Measurements from ENCODE around the gene SYTL5. TPM values are rescaled to one million over a fixed set of nuclear protein-coding genes. Genes with fewer than 3 reads are reported as not detected.

Gene SYTL5
- total and polyA plus RNA-seq, 3 donors from 2014 or later, result 1.0 to 1.7 (median 1.1) TPM

DNA sequence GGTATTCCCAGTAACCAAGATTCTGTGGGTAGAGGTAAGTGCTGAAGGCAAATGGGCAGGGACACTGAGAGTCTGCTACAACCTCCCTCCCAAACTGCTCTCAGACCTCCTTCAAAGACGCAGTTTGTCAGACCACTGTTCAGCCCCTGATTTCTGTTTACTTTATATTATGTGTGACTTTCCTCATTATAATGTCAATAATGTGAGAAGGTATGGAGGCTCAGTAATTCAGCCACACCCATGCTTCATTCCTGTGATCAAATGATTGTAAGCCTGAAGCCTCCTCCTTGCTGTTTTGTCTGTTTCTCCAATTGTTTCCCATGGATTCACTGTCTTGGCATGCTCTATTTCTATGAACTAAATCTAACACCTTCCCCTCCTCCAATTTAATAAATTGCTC is 75.6 kb downstream of the SYTL5 start:
- Histone ChIP-seq H3K36me3 (ENCODE audit: low read depth, missing control alignments) (no peaks in the 10 kb centered on the region), H3K4me1 (no peaks in the 10 kb centered on the region), H3K9me3 (no peaks in the 10 kb centered on the region), H3K27me3 (no peaks in the 10 kb centered on the region), H3K4me3 (no peak overlapping the region), H3K27ac (no peak overlapping the region)
- 14% methylated on average over 1 of the region's 1 CpG; no CpG with 5 or more reads in 1 of the 2 donors for WGBS, 2 donors
- no peak for TF ChIP-seq POLR2A (IDR thresholded peaks at IDR 0.05)
- TF ChIP-seq, protein P1, sequence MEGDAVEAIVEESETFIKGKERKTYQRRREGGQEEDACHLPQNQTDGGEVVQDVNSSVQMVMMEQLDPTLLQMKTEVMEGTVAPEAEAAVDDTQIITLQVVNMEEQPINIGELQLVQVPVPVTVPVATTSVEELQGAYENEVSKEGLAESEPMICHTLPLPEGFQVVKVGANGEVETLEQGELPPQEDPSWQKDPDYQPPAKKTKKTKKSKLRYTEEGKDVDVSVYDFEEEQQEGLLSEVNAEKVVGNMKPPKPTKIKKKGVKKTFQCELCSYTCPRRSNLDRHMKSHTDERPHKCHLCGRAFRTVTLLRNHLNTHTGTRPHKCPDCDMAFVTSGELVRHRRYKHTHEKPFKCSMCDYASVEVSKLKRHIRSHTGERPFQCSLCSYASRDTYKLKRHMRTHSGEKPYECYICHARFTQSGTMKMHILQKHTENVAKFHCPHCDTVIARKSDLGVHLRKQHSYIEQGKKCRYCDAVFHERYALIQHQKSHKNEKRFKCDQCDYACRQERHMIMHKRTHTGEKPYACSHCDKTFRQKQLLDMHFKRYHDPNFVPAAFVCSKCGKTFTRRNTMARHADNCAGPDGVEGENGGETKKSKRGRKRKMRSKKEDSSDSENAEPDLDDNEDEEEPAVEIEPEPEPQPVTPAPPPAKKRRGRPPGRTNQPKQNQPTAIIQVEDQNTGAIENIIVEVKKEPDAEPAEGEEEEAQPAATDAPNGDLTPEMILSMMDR (IDR thresholded peaks at IDR 0.05), result no peak
- intact Hi-C loops (cut with DNase I; ENCODE audit: low total_unique reads), result no loop called here
- DNase-seq, result no peak

DNA sequence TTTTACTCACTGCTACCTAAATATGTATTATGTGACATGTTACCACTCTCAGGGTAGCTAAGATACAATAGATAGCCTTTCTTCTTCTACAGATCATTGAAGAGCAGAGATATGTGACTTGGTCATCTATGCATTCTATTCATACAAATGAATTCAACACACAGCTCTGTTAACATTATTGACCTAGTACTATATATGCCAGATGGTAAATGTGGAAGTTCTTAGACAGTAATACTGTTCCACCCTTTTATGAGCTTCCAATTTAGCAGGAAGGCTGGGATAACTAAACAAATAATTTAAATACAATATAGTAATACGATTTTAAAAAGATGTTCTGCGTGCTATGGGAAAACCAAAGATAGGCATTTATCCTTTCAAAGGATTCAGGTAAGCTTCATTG is 76.0 kb downstream of the SYTL5 start:
- 95% methylated on average over 2 of the region's 2 CpGs for WGBS, 2 donors
- H3K27me3 ChIP-seq, result no peaks in the 10 kb centered on the region

DNA sequence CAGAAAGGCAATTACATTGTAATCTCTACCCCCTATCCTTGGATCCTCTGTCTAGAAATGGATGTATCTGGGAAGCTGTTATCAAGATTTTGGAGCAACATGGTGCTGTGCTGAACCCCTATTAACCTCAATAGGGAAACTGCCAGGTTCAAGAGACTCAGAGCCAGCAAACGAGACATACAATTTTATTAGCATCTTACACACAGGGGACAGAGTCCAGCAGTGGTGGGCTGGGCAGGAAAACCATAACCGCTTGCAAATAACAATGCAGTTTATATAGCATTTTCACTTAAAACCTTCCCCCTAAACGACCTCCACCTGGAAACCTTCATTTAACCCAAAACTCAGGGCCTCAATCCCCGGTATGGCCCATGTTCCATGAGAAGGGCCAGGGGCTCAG is 79.5 kb downstream of the SYTL5 start:
- H3K27ac ChIP-seq, result no peak overlapping the region
- 86 to 97% methylated on average over 3 to 4 of the region's 4 CpGs for WGBS, 2 donors
- H3K36me3 ChIP-seq (ENCODE audit: low read depth, missing control alignments), result no peaks in the 10 kb centered on the region
- H3K4me1 ChIP-seq, result no peaks in the 10 kb centered on the region
- DNase-seq, result no peak
- no peaks in the 10 kb centered on the region for H3K27me3 ChIP-seq
- H3K4me3 ChIP-seq, result no peak overlapping the region
- TF ChIP-seq, protein P1 (IDR thresholded peaks at IDR 0.05), result no peak
- no peak for TF ChIP-seq POLR2A (IDR thresholded peaks at IDR 0.05)
- H3K9me3 ChIP-seq, result no peaks in the 10 kb centered on the region
- intact Hi-C loops (cut with DNase I; ENCODE audit: low total_unique reads), result no loop called here

More for the DNA sequence above, 76.0 kb downstream of the SYTL5 start:
- H3K4me3 ChIP-seq, result no peak overlapping the region
- no peaks in the 10 kb centered on the region for H3K4me1 ChIP-seq
- intact Hi-C loops (cut with DNase I; ENCODE audit: low total_unique reads), result no loop called here
- no peaks in the 10 kb centered on the region for H3K9me3 ChIP-seq
- TF ChIP-seq, protein P1 (IDR thresholded peaks at IDR 0.05), result no peak
- TF ChIP-seq POLR2A (IDR thresholded peaks at IDR 0.05), result no peak
- H3K27ac ChIP-seq, result no peak overlapping the region
- no peaks in the 10 kb centered on the region for H3K36me3 ChIP-seq (ENCODE audit: low read depth, missing control alignments)
- no peak for DNase-seq

DNA sequence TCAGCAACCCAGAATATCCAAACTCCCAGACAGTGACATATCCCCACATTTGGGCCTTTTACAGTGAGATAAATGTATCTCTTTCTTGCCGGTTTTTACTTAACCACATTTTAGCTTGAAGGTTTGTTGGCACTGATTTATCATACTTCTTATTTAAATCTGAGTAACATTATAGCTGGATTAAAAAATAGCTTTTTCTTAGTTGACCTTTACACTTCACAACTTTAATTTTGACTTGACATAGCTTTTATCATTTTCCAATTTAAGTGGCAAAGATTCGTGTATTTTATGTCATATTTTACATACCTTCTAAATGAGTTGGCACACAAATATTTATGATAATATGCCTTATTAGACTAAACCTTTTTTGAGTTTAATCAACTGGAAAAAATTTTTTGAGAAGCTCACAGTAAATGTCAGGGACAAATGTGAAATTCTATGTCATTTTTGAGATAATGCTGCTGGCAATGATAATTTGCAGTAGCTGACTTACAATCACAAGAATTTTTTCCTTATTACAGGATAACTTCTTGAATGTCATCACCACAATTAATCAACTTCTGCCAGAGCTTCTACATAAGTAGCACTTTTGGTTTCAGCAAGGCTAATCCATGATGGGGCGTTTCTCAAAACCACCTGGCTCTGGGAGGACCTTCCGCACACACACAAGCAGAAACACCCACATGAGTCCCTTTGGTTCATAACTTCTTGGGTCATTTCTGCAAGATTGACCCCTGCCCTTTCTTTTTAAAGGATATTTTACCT is 80.3 kb downstream of the SYTL5 start:
- H3K27me3 ChIP-seq, result no peaks in the 10 kb centered on the region
- H3K27ac ChIP-seq, result no peak overlapping the region
- TF ChIP-seq POLR2A (IDR thresholded peaks at IDR 0.05), result no peak
- TF ChIP-seq, protein P1 (IDR thresholded peaks at IDR 0.05), result no peak
- H3K36me3 ChIP-seq (ENCODE audit: low read depth, missing control alignments), result no peaks in the 10 kb centered on the region
- intact Hi-C loops (cut with DNase I; ENCODE audit: low total_unique reads), result no loop called here
- H3K4me1 ChIP-seq, result no peaks in the 10 kb centered on the region
- 67 to 70% methylated on average over 4 of the region's 4 CpGs for WGBS, 2 donors
- H3K9me3 ChIP-seq, result no peaks in the 10 kb centered on the region
- no peak overlapping the region for H3K4me3 ChIP-seq
- DNase-seq, result no peak

DNA sequence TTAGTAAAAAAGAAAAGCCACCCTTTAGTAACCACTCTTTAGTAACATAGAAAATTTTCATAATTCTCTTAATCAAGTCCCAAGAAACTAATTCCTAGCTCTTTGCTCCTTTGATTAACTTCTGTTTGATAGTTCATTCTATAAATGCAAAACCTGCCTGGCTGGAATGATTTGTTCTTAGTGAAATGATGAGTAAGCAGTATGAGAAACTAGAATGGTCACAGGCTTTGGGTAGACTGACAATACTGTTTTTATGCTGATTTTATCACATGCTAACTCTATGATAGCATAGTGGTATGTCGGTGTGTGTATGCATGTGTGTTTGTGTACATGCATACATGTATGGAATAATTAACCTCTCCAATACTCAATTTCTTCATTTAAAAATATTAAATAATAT is 81.2 kb downstream of the SYTL5 start:
- 95 to 100% methylated on average over 1 of the region's 1 CpG for WGBS, 2 donors
- Histone ChIP-seq H3K27ac (no peak overlapping the region), H3K4me1 (no peaks in the 10 kb centered on the region), H3K36me3 (ENCODE audit: low read depth, missing control alignments) (no peaks in the 10 kb centered on the region), H3K9me3 (no peaks in the 10 kb centered on the region), H3K27me3 (no peaks in the 10 kb centered on the region), H3K4me3 (no peak overlapping the region)
- no peak for DNase-seq
- intact Hi-C loops (cut with DNase I; ENCODE audit: low total_unique reads), result no loop called here
- TF ChIP-seq, protein P1 (IDR thresholded peaks at IDR 0.05), result no peak
- no peak for TF ChIP-seq POLR2A (IDR thresholded peaks at IDR 0.05)

All from testis (tissue), 3 donors.